ENCODE measurements around the gene RNF126. TPM values are rescaled to one million over a fixed set of nuclear protein-coding genes. Genes with fewer than 3 reads are reported as not detected.

RNF126 gene
- total RNA-seq, 3 donors from 2014 or later: 47.5 to 69.1 (median 62.0) TPM

GRCh38 chr19:648904-649801 lies 13.9 kb downstream of the RNF126 start:
- Histone ChIP-seq H3K4me3 (no peak overlapping the region), H3K36me3 (ENCODE audit: low read depth) (peaks cover 11% of the 10 kb centered on the region), H3K4me1 (ENCODE audit: low read depth) (no peaks in the 10 kb centered on the region), H3K9me3 (no peaks in the 10 kb centered on the region)
- TF ChIP-seq, protein P1, sequence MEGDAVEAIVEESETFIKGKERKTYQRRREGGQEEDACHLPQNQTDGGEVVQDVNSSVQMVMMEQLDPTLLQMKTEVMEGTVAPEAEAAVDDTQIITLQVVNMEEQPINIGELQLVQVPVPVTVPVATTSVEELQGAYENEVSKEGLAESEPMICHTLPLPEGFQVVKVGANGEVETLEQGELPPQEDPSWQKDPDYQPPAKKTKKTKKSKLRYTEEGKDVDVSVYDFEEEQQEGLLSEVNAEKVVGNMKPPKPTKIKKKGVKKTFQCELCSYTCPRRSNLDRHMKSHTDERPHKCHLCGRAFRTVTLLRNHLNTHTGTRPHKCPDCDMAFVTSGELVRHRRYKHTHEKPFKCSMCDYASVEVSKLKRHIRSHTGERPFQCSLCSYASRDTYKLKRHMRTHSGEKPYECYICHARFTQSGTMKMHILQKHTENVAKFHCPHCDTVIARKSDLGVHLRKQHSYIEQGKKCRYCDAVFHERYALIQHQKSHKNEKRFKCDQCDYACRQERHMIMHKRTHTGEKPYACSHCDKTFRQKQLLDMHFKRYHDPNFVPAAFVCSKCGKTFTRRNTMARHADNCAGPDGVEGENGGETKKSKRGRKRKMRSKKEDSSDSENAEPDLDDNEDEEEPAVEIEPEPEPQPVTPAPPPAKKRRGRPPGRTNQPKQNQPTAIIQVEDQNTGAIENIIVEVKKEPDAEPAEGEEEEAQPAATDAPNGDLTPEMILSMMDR (IDR thresholded peaks at IDR 0.05): no peak
- DNase-seq (no peak), ATAC-seq (no peak)
- intact Hi-C loops (cut with DNase I, micrococcal nuclease): no loop called here

- TF ChIP-seq, protein P1 (IDR thresholded peaks at IDR 0.05): no peak
These were observed 14.7 kb downstream of the RNF126 start for GRCh38 chr19:648305-648704.

GRCh38 chr19:647566-648284 lies 15.3 kb downstream of the RNF126 start:
- no peaks in the 10 kb centered on the region for H3K9me3 ChIP-seq
- TF ChIP-seq, protein P1 (IDR thresholded peaks at IDR 0.05): no peak
- peaks cover 11% of the 10 kb centered on the region for H3K36me3 ChIP-seq (ENCODE audit: low read depth)
- no peak overlapping the region for H3K4me3 ChIP-seq
- DNase-seq (peak in 1 of 3 donors; percentile 52), ATAC-seq (no peak)
- intact Hi-C loops (cut with DNase I, micrococcal nuclease): no loop called here
- H3K4me1 ChIP-seq (ENCODE audit: low read depth): no peaks in the 10 kb centered on the region

More at GRCh38 chr19:648305-648704, 14.7 kb downstream of the RNF126 start:
- DNase-seq (no peak), ATAC-seq (no peak)
- intact Hi-C loops (cut with DNase I, micrococcal nuclease): no loop called here
- peaks cover 11% of the 10 kb centered on the region for H3K36me3 ChIP-seq (ENCODE audit: low read depth)
- no peaks in the 10 kb centered on the region for H3K4me1 ChIP-seq (ENCODE audit: low read depth)
- no peaks in the 10 kb centered on the region for H3K9me3 ChIP-seq
- no peak overlapping the region for H3K4me3 ChIP-seq

- H3K4me3 ChIP-seq: no peak overlapping the region
- TF ChIP-seq, protein P1 (IDR thresholded peaks at IDR 0.05): no peak
- H3K4me1 ChIP-seq (ENCODE audit: low read depth): no peaks in the 10 kb centered on the region
- peaks cover 11% of the 10 kb centered on the region for H3K36me3 ChIP-seq (ENCODE audit: low read depth)
- no peak for ATAC-seq
- no peak for DNase-seq
- H3K9me3 ChIP-seq: no peaks in the 10 kb centered on the region
- intact Hi-C loops (cut with DNase I, micrococcal nuclease): no loop called here
These were observed 16.0 kb downstream of the RNF126 start for GRCh38 chr19:646779-647565.

Measured in mucosa of descending colon (tissue), 3 donors.